ENCODE measurements around the gene SPPL3.

Gene SPPL3

GRCh38 chr12:120872487-120872886 lies 31.7 kb downstream of the SPPL3 start:
- DNase-seq: no peak

- no peak for DNase-seq
Observed at GRCh38 chr12:120870415-120870814, 33.7 kb downstream of the SPPL3 start.

- DNase-seq: no peak
Observed at GRCh38 chr12:120869376-120869775, 34.8 kb downstream of the SPPL3 start.

- DNase-seq: no peak
Observed at GRCh38 chr12:120866108-120866507, 38.0 kb downstream of the SPPL3 start.

- no peak for DNase-seq
Observed at GRCh38 chr12:120865098-120865497, 39.1 kb downstream of the SPPL3 start.

GRCh38 chr12:120862664-120863063 lies 41.5 kb downstream of the SPPL3 start:
- DNase-seq: no peak

GRCh38 chr12:120861074-120861795 lies 42.9 kb downstream of the SPPL3 start:
- DNase-seq: no peak

- no peak for DNase-seq
Observed at GRCh38 chr12:120858306-120859088, 45.7 kb downstream of the SPPL3 start.

GRCh38 chr12:120856980-120857379 lies 47.2 kb downstream of the SPPL3 start:
- no peak for DNase-seq

- no peak for DNase-seq
Observed at GRCh38 chr12:120855823-120856588, 48.2 kb downstream of the SPPL3 start.

- DNase-seq: no peak
Observed at GRCh38 chr12:120854804-120855203, 49.4 kb downstream of the SPPL3 start.

GRCh38 chr12:120853188-120853587 lies 51.0 kb downstream of the SPPL3 start:
- DNase-seq: no peak

- DNase-seq: no peak
Observed at GRCh38 chr12:120851944-120852343, 52.2 kb downstream of the SPPL3 start.

- no peak for DNase-seq
Observed at GRCh38 chr12:120851444-120851843, 52.7 kb downstream of the SPPL3 start.

- DNase-seq: no peak
Observed at GRCh38 chr12:120849765-120850164, 54.4 kb downstream of the SPPL3 start.

- no peak for DNase-seq
Observed at GRCh38 chr12:120847814-120848213, 56.3 kb downstream of the SPPL3 start.

GRCh38 chr12:120847392-120847791 lies 56.8 kb downstream of the SPPL3 start:
- no peak for DNase-seq

GRCh38 chr12:120846721-120847120 lies 57.4 kb downstream of the SPPL3 start:
- DNase-seq: no peak

- DNase-seq: no peak
Observed at GRCh38 chr12:120845696-120846095, 58.5 kb downstream of the SPPL3 start.

- DNase-seq: no peak
Observed at GRCh38 chr12:120844768-120845449, 59.2 kb downstream of the SPPL3 start.

- no peak for DNase-seq
Observed at GRCh38 chr12:120844297-120844696, 59.9 kb downstream of the SPPL3 start.

- DNase-seq: no peak
Observed at GRCh38 chr12:120843472-120843871, 60.7 kb downstream of the SPPL3 start.

GRCh38 chr12:120842595-120842994 lies 61.6 kb downstream of the SPPL3 start:
- DNase-seq: no peak

Data from NCI-H446 (cell line).